HepG2 (cell line): ENCODE data around the gene VAMP2. TPM values are rescaled to one million over a fixed set of nuclear protein-coding genes. Genes with fewer than 3 reads are reported as not detected.
A peak's percentile ranks its signal among the peaks of the same experiment; 100 is the strongest.
"Not testable (repeated sequence)": the region's sequence is repeated elsewhere in the genome, so short reads cannot be mapped to it uniquely, and the experiment has no call there.

Experiments used
- ATAC-seq: fragments of 200-7000 bp; cut with Tn5 transposase; 3 replicates; pipeline ENCODE4 v1.9.1; 2020; ENCODE audit warnings: mild to moderate bottlenecking, moderate library complexity
- BruUV-seq: library from RNA; stranded (reverse); fragments of 400-500 nt; replicated peaks from 2 replicates; lab custom pipeline; 2021; lab: Mats Ljungman, UMichigan
- CTCF ChIA-PET: fragments of 300-600 bp; formaldehyde crosslinking; extraction: SDS; loops from one replicate; lab custom pipeline; 2021; ENCODE audit warnings: low total read pairs, inconsistent platforms, low intra/inter-chr PET ratio; lab: Yijun Ruan, JAX
- POLR2A ChIA-PET: fragments of 350-600 bp; sonication (Branson Sonifier 250); formaldehyde crosslinking; loops from one replicate; lab custom pipeline; 2020; ENCODE audit warnings: antibody characterized with exemption, inconsistent platforms; lab: Yijun Ruan, JAX
- DNase-seq: peaks from one replicate; pipeline ENCODE4 v3.0.0-alpha.2; 2015; ENCODE audit warnings: low spot score
- FAIRE-seq: peaks from 3 replicates; lab custom pipeline; 2011; peaks lifted over from hg19 to GRCh38; lab: Jason Lieb, UNC
- H2AFZ ChIP-seq: one replicate; pipeline ENCODE4 v1.6.1; 2011; ENCODE audit warnings: low read length, inconsistent platforms
- H3K27ac ChIP-seq: fragments of 300-600 bp; 3 replicates; pipeline ENCODE4 v1.8.0; 2011; ENCODE audit warnings: mixed run types, mild to moderate bottlenecking, mixed read lengths, low read length, inconsistent platforms; ENCODE audit not compliant: insufficient read depth; ENCODE audit errors: extremely low read length
- H3K27me3 ChIP-seq, 2 experiments: fragments of 200-600 bp in 1 of 2; 2 replicates in 1 of 2; 3 replicates in 1 of 2; pipeline versions ENCODE4 v1.6.0 to v1.8.0; 2011; ENCODE audit warnings: low read length in 2 of 2, mild to moderate bottlenecking in 2 of 2, moderate library complexity in 2 of 2, inconsistent platforms in 1 of 2; ENCODE audit not compliant: insufficient read depth in 2 of 2, control insufficient read depth in 1 of 2
- H3K36me3 ChIP-seq, 2 experiments: fragments of 200-600 bp in 1 of 2; replicated peaks in 1 of 2; 2 replicates in 1 of 2; 3 replicates in 1 of 2; pipeline versions ENCODE4 v1.5.1 to v1.8.0; 2011; ENCODE audit warnings: low read length in 2 of 2, inconsistent platforms in 1 of 2; ENCODE audit not compliant: insufficient read depth in 2 of 2, control insufficient read depth in 1 of 2
- H3K4me1 ChIP-seq: 2 replicates; pipeline ENCODE4 v1.5.1; 2012; ENCODE audit warnings: low read length, inconsistent platforms; ENCODE audit not compliant: insufficient read depth
- H3K4me2 ChIP-seq: 2 replicates; pipeline ENCODE4 v1.6.0; 2011; ENCODE audit warnings: low read depth, low read length, inconsistent platforms
- H3K4me3 ChIP-seq, 3 experiments: fragments of 200-600 bp in 1 of 3; sonication (generic), shearing (Covaris generic) in 1 of 3; replicated peaks in 1 of 3; 2 replicates each; pipeline ENCODE4 v1.5.1; 2011 to 2016; ENCODE audit warnings: low read length in 3 of 3, inconsistent platforms in 2 of 3, low read depth in 2 of 3, mild to moderate bottlenecking in 2 of 3, control low read depth in 1 of 3, mixed read lengths in 1 of 3; ENCODE audit not compliant: insufficient read depth in 1 of 3
- H3K79me2 ChIP-seq: one replicate; pipeline ENCODE4 v1.6.1; 2011; ENCODE audit warnings: low read length, inconsistent platforms; ENCODE audit not compliant: insufficient read depth
- H3K9ac ChIP-seq: 2 replicates; pipeline ENCODE4 v1.6.0; 2011; ENCODE audit warnings: mild to moderate bottlenecking, low read depth, low read length, inconsistent platforms; ENCODE audit not compliant: insufficient read depth
- H3K9me3 ChIP-seq: 2 replicates; pipeline ENCODE4 v1.5.1; 2012; ENCODE audit warnings: mild to moderate bottlenecking, low read length
- H4K20me1 ChIP-seq: 2 replicates; pipeline ENCODE4 v1.6.0; 2011; ENCODE audit warnings: inconsistent platforms, mild to moderate bottlenecking, low read length, moderate library complexity; ENCODE audit not compliant: insufficient read depth
- ATF6 ChIP-seq: sonication (generic); formaldehyde crosslinking; conservative IDR thresholded peaks from 2 replicates; pipeline ENCODE4 v1.4.0; 2020; ENCODE audit warnings: missing genetic modification reagents
- CENPBD1 ChIP-seq: sonication (generic); formaldehyde crosslinking; IDR thresholded peaks from 2 replicates; pipeline ENCODE4 v1.8.0; 2022; ENCODE audit warnings: missing genetic modification reagents, low read depth, mild to moderate bottlenecking, borderline replicate concordance
- CHD2 ChIP-seq: IDR thresholded peaks from 2 replicates; pipeline ENCODE4 v1.6.1; 2011; ENCODE audit warnings: low read depth, low read length, improper control_type of control experiment
- ELF3 ChIP-seq: IDR thresholded peaks from 2 replicates; pipeline ENCODE4 v1.6.1; 2016; ENCODE audit warnings: missing genetic modification reagents, missing compliant biosample characterization
- SNAPC4 ChIP-seq: sonication (generic); formaldehyde crosslinking; IDR thresholded peaks from 2 replicates; pipeline ENCODE4 v1.4.0; 2020; ENCODE audit warnings: mild to moderate bottlenecking, missing genetic modification reagents
- SUZ12 ChIP-seq: fragments of 150-350 bp; IDR thresholded peaks from 2 replicates; pipeline ENCODE4 v1.6.1; 2014; ENCODE audit warnings: low read depth, low read length
- ZEB1 ChIP-seq: IDR thresholded peaks from 2 replicates; pipeline ENCODE4 v1.6.1; 2012; ENCODE audit warnings: mild to moderate bottlenecking, low read depth, inconsistent platforms; ENCODE audit not compliant: insufficient replicate concordance
- ZNF343 ChIP-seq: sonication (generic); formaldehyde crosslinking; IDR thresholded peaks from 2 replicates; pipeline ENCODE4 v1.4.0; 2020; ENCODE audit warnings: mild to moderate bottlenecking, missing genetic modification reagents
- ZSCAN31 ChIP-seq: sonication (generic); formaldehyde crosslinking; IDR thresholded peaks from 2 replicates; pipeline ENCODE4 v1.5.0; 2020; ENCODE audit warnings: low read depth, mild to moderate bottlenecking, missing genetic modification reagents
- ZXDC ChIP-seq: sonication (generic); formaldehyde crosslinking; IDR thresholded peaks from 2 replicates; pipeline ENCODE4 v1.5.0; 2020; ENCODE audit warnings: mild to moderate bottlenecking, missing genetic modification reagents
- WGBS: methylation state at CpG from one replicate; pipeline ENCODE4 v1.1.6; 2017; ENCODE audit warnings: low lambda C conversion rate; 5-methylcytosine and 5-hydroxymethylcytosine counted together
- in situ Hi-C: cut with HindIII; loops from 2 replicates; pipeline ENCODE4 v1.10.0; 2017; ENCODE audit warnings: low pct_unique_long_range_greater_than_20kb; ENCODE audit not compliant: extremely low pct_ligation_motif_present
- intact Hi-C: fragments of 100-400 bp; cut with micrococcal nuclease; formaldehyde crosslinking; loops from one replicate; pipeline ENCODE4 v1.10.0; 2022; ENCODE audit not compliant: unreplicated experiment
- polyA plus RNA-seq, 8 experiments: library from polyadenylated mRNA; depleted of rRNA in 3 of 8; stranded (reverse) in 7 of 8; unstranded in 1 of 8; fragments of >200 nt; fragmentation: Illumina TruSeq in 4 of 8; extraction: Trizol in 4 of 8; gene quantifications; 2 replicates each; pipeline versions ENCODE4 v1.2.1 to v1.2.3, GENCODE V29; 2011 to 2016; ENCODE audit warnings: low read depth in 4 of 8, missing spikeins in 1 of 8, mixed read lengths in 1 of 8; ENCODE audit not compliant: insufficient read depth in 1 of 8
- total RNA-seq, 5 experiments: library from RNA; depleted of rRNA; stranded (reverse); fragments of >200 nt; fragmentation: Illumina TruSeq; extraction: Trizol; gene quantifications; 2 replicates each; pipeline ENCODE4 v1.2.3, GENCODE V29; 2016; ENCODE audit warnings: low read depth in 1 of 5
- TF ChIP-seq, protein P1 (sequence below): sonication (generic); formaldehyde crosslinking; IDR thresholded peaks from 2 replicates; pipeline ENCODE4 v1.4.0; 2020; ENCODE audit warnings: mild to moderate bottlenecking, missing genetic modification reagents

Gene VAMP2
- total and polyA plus RNA-seq, 2 of the 13 experiments (the other 11 are each of a cell fraction or from before 2014, with no cell fraction given), result 3.9 to 17.2 TPM

DNA sequence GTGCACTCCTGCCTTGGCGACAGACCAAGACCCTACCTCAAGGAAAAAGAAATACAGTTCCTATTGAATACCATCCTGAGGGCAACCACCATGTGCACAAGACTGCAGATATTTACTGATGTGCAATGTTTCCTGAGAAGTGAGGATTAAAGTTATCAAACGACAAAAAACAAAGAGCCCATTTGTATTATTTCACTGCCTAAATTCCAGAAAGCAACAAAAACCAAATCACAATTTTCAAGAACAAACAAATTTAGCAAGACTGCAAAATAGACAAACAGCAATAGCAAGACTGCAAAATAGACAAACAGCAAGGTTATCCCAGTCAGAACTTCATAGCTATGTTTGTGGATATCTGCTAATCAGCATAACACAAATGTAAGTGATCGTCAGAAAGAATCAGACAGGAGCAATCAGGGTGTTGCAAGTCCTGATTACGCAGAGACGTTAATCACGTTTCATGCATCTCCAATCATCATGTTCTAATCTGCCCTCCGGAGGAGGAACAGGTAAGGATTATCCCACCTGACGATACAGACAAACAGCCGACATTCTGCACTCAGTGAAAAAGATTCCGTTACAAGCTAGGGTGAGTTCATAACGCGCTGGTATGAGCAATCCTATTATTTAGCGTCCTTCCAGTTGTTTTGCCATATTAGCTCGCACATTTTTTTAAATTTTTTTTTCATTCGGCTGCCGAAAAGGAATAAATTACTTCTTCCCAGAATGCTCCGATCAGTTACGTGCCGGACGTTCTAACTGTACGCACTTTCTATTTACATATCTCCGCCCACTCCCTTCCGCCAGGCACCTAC, 10.5 kb upstream of the VAMP2 start (continued):
- TF ChIP-seq, protein P1, sequence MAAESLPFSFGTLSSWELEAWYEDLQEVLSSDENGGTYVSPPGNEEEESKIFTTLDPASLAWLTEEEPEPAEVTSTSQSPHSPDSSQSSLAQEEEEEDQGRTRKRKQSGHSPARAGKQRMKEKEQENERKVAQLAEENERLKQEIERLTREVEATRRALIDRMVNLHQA (CRISPR knock-in tag), result peak; percentile 88; the same call in 1 of the 2 replicates
- TF ChIP-seq ZXDC (CRISPR knock-in tag), result peak; percentile 84; the same call in 1 of the 2 replicates
- TF ChIP-seq SUZ12, result peak; percentile 46
- no peak for TF ChIP-seq ZNF343 (CRISPR knock-in tag)
- TF ChIP-seq CHD2, result peak; percentile 63; the same call in 1 of the 2 replicates
- peak; percentile 93 for TF ChIP-seq ZEB1
- peak; percentile 94; the same call in 1 of the 2 replicates for TF ChIP-seq ATF6
- TF ChIP-seq SNAPC4 (CRISPR knock-in tag), result peak; percentile 100
- peak; percentile 89; the same call in 1 of the 2 replicates for TF ChIP-seq ZSCAN31 (CRISPR knock-in tag)
- TF ChIP-seq CENPBD1, result no peak
- TF ChIP-seq ELF3 (CRISPR knock-in tag), result peak; percentile 93

GRCh38 chr17:8170186-8170585, 7.4 kb upstream of the VAMP2 start:
- H4K20me1 ChIP-seq, H2AFZ ChIP-seq, H3K9me3 ChIP-seq, H3K79me2 ChIP-seq, H3K9ac ChIP-seq, H3K27ac ChIP-seq, CTCF ChIA-PET, in situ Hi-C loops, H3K4me3 ChIP-seq, H3K27me3 ChIP-seq, BruUV-seq, FAIRE-seq, DNase-seq, H3K36me3 ChIP-seq, ATAC-seq, intact Hi-C loops, H3K4me2 ChIP-seq: not testable (repeated sequence)
- POLR2A ChIA-PET, result interaction anchor here (0.9 kb wide), 1 partner anchor 42 kb away, joined by 3 read pairs; no protein-coding TSS in a partner anchor
- WGBS, result 87% methylated on average over 19 of the region's 19 CpGs
- peaks cover 52% of the 10 kb centered on the region for H3K4me1 ChIP-seq
